ENCODE results near the gene CTIF. TPM values are rescaled to one million over a fixed set of nuclear protein-coding genes. Genes with fewer than 3 reads are reported as not detected.

The CTIF gene
- total RNA-seq, 1 donor from 2014 or later = 54.8 TPM

GRCh38 chr18:48581206-48581605, 42.4 kb downstream of the CTIF start:
- DNase-seq (no peak), ATAC-seq (no peak)
- H3K9me3 ChIP-seq = no peaks in the 10 kb centered on the region
- no peak overlapping the region for H3K4me3 ChIP-seq
- H3K27me3 ChIP-seq (ENCODE audit: low read depth) = no peaks in the 10 kb centered on the region
- H3K4me1 ChIP-seq = no peaks in the 10 kb centered on the region
- intact Hi-C loops (cut with DNase I) = no loop called here
- no peak for TF ChIP-seq CTCF (IDR thresholded peaks at IDR 0.05)
- no peak overlapping the region for H3K27ac ChIP-seq
- no peaks in the 10 kb centered on the region for H3K36me3 ChIP-seq

GRCh38 chr18:48581941-48582340, 43.1 kb downstream of the CTIF start:
- Histone ChIP-seq H3K27me3 (ENCODE audit: low read depth) (no peaks in the 10 kb centered on the region), H3K4me1 (no peaks in the 10 kb centered on the region), H3K27ac (no peak overlapping the region), H3K36me3 (no peaks in the 10 kb centered on the region), H3K4me3 (no peak overlapping the region), H3K9me3 (no peaks in the 10 kb centered on the region)
- TF ChIP-seq CTCF (IDR thresholded peaks at IDR 0.05) = no peak
- ATAC-seq (no peak), DNase-seq (no peak)
- intact Hi-C loops (cut with DNase I) = no loop called here

- Histone ChIP-seq H3K27ac (no peak overlapping the region), H3K27me3 (ENCODE audit: low read depth) (no peaks in the 10 kb centered on the region), H3K9me3 (no peaks in the 10 kb centered on the region), H3K36me3 (no peaks in the 10 kb centered on the region), H3K4me1 (no peaks in the 10 kb centered on the region), H3K4me3 (no peak overlapping the region)
- ATAC-seq (no peak), DNase-seq (no peak)
- intact Hi-C loops (cut with DNase I) = no loop called here
- no peak for TF ChIP-seq CTCF (IDR thresholded peaks at IDR 0.05)
Measured at GRCh38 chr18:48582946-48583345, 44.1 kb downstream of the CTIF start.

- no peaks in the 10 kb centered on the region for H3K4me1 ChIP-seq
- no peaks in the 10 kb centered on the region for H3K36me3 ChIP-seq
- intact Hi-C loops (cut with DNase I) = no loop called here
- no peak overlapping the region for H3K27ac ChIP-seq
- TF ChIP-seq CTCF (IDR thresholded peaks at IDR 0.05) = no peak
- ATAC-seq (no peak), DNase-seq (no peak)
- no peaks in the 10 kb centered on the region for H3K27me3 ChIP-seq (ENCODE audit: low read depth)
- H3K9me3 ChIP-seq = no peaks in the 10 kb centered on the region
- no peak overlapping the region for H3K4me3 ChIP-seq
Measured at GRCh38 chr18:48583573-48583972, 44.7 kb downstream of the CTIF start.

DNA sequence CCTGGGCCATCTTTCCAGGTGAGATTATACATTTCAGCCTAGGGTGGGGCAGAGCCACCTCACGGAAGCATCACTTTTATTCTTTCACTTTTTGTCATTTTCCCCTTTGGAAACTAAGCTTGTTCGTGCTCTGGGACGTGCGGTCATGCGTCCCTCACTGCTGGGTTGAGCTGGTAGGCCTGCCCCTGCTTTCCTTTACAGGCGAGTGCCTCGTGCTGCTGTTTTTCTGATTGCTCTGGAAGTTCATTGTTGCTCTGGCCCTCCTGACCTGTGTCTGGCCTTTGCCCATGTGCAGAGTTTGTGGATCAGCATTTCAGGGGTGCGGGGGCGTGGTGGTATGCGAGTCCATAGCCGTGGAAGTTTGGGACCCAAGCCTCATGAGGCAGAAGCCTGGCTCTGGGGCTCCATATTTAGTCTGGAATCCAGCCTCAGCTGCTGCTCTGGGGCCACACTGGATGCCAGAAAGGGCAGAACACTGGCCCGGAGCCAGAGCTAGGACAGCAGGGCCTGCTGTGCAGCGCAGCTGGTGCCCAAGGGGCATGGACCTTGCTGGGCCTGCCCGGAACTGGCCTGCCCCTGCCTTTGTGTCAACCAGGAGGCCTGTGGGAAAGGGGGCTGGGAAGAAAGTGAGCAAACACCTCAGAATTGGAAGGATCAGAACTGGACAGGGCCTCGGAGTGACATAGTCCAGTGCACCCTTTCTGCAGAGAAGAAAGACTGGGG, 51.1 kb downstream of the CTIF start:
- Histone ChIP-seq H3K27me3 (ENCODE audit: low read depth) (no peaks in the 10 kb centered on the region), H3K9me3 (no peaks in the 10 kb centered on the region), H3K4me3 (no peak overlapping the region), H3K4me1 (no peaks in the 10 kb centered on the region), H3K27ac (no peak overlapping the region), H3K36me3 (peaks cover 1% of the 10 kb centered on the region)
- no peak for TF ChIP-seq CTCF (IDR thresholded peaks at IDR 0.05)
- ATAC-seq (peak in 1 of 2 donors; percentile 28), DNase-seq (no peak)
- intact Hi-C loops (cut with DNase I) = no loop called here
